Measurements from ENCODE around the gene TTC9. TPM values are rescaled to one million over a fixed set of nuclear protein-coding genes. Genes with fewer than 3 reads are reported as not detected.

Gene TTC9
- total RNA-seq, 4 donors from 2014 or later = 3.6 to 8.7 (median 4.7) TPM

- Histone ChIP-seq H3K36me3 (no peaks in the 10 kb centered on the region), H3K4me3 (no peak overlapping the region), H3K27me3 (no peaks in the 10 kb centered on the region), H3K4me1 (no peaks in the 10 kb centered on the region), H3K9me3 (no peaks in the 10 kb centered on the region), H3K27ac (no peak overlapping the region)
- no peak for DNase-seq (ENCODE audit: low spot score in 2 of 2)
- no peak for TF ChIP-seq CTCF (IDR thresholded peaks at IDR 0.05)
- no peak for TF ChIP-seq EP300 (IDR thresholded peaks at IDR 0.05)
- no peak for TF ChIP-seq POLR2AphosphoS5 (IDR thresholded peaks at IDR 0.05)
- no peak for TF ChIP-seq POLR2A (IDR thresholded peaks at IDR 0.05)
These were observed 11.2 kb downstream of the TTC9 start for GRCh38 chr14:70652871-70653270.

GRCh38 chr14:70653662-70654061, 11.9 kb downstream of the TTC9 start:
- DNase-seq (ENCODE audit: low spot score in 2 of 2) = no peak
- TF ChIP-seq CTCF (IDR thresholded peaks at IDR 0.05) = no peak
- no peak for TF ChIP-seq POLR2A (IDR thresholded peaks at IDR 0.05)
- no peak for TF ChIP-seq POLR2AphosphoS5 (IDR thresholded peaks at IDR 0.05)
- TF ChIP-seq EP300 (IDR thresholded peaks at IDR 0.05) = no peak
- Histone ChIP-seq H3K27me3 (no peaks in the 10 kb centered on the region), H3K36me3 (no peaks in the 10 kb centered on the region), H3K9me3 (no peaks in the 10 kb centered on the region), H3K4me1 (no peaks in the 10 kb centered on the region), H3K27ac (no peak overlapping the region), H3K4me3 (no peak overlapping the region)
- WGBS = 48% methylated on average over 3 of the region's 3 CpGs

- TF ChIP-seq POLR2A (IDR thresholded peaks at IDR 0.05) (no peak), EP300 (IDR thresholded peaks at IDR 0.05) (no peak), CTCF (IDR thresholded peaks at IDR 0.05) (no peak), POLR2AphosphoS5 (IDR thresholded peaks at IDR 0.05) (no peak)
- Histone ChIP-seq H3K36me3 (no peaks in the 10 kb centered on the region), H3K27ac (no peak overlapping the region), H3K4me3 (no peak overlapping the region), H3K27me3 (no peaks in the 10 kb centered on the region), H3K9me3 (no peaks in the 10 kb centered on the region), H3K4me1 (no peaks in the 10 kb centered on the region)
- no peak for DNase-seq (ENCODE audit: low spot score in 2 of 2)
- 63% methylated on average over 6 of the region's 6 CpGs for WGBS
These were observed 12.9 kb downstream of the TTC9 start for GRCh38 chr14:70654632-70655031.

GRCh38 chr14:70655110-70655826, 13.6 kb downstream of the TTC9 start:
- H3K4me3 ChIP-seq = no peak overlapping the region
- no peak overlapping the region for H3K27ac ChIP-seq

More at GRCh38 chr14:70655110-70655826, 13.6 kb downstream of the TTC9 start:
- Histone ChIP-seq H3K9me3 (no peaks in the 10 kb centered on the region), H3K4me1 (no peaks in the 10 kb centered on the region), H3K27me3 (no peaks in the 10 kb centered on the region), H3K36me3 (no peaks in the 10 kb centered on the region)
- no peak for TF ChIP-seq POLR2A (IDR thresholded peaks at IDR 0.05)
- TF ChIP-seq CTCF (IDR thresholded peaks at IDR 0.05) = no peak
- TF ChIP-seq POLR2AphosphoS5 (IDR thresholded peaks at IDR 0.05) = no peak
- no peak for TF ChIP-seq EP300 (IDR thresholded peaks at IDR 0.05)
- 85% methylated on average over 19 of the region's 19 CpGs for WGBS
- DNase-seq (ENCODE audit: low spot score in 2 of 2) = no peak
